Kidney capillary endothelial cell (primary cell): ENCODE data around the gene EPB41.
"Not testable (repeated sequence)": the region's sequence is repeated elsewhere in the genome, so short reads cannot be mapped to it uniquely, and the experiment has no call there.

Source experiments
- DNase-seq: peaks from one replicate; pipeline ENCODE4 v3.0.0-alpha.2; 2018; ENCODE audit warnings: low spot score

EPB41 gene

DNA sequence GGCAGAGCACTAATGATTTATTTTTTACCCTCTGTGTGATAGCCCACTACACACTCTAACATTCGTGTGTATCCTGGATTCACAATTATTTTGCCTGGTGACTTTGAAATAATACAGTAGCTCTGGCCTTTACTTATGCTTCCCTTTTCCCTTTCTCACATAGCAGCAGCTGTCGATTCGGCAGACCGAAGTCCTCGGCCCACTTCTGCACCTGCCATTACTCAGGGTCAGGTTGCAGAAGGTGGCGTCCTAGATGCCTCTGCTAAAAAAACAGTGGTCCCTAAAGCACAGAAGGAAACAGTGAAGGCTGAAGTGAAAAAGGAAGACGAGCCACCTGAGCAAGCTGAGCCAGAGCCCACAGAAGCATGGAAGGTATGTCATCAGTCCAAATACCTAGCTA lies 138.6 kb downstream of the EPB41 start:
- DNase-seq = no peak

DNA sequence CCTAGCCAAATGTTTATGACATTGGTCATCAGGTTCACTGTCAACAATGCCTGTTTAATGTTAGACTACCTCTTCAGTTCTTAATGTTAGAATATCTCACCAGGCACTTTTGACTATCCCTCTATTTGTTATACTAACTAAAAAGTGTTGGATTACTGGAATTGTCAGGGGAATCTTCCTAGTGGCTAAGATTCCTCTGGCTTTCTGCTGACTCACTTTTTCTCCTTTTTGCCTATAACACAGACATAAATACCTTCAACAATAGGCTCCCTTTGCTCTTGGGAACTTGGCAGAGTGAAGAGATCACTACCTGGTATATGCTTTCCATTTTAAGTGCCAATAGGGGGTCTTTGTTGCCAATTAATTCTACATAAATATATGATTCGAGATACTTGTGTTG lies 140.8 kb downstream of the EPB41 start:
- DNase-seq = no peak

DNA sequence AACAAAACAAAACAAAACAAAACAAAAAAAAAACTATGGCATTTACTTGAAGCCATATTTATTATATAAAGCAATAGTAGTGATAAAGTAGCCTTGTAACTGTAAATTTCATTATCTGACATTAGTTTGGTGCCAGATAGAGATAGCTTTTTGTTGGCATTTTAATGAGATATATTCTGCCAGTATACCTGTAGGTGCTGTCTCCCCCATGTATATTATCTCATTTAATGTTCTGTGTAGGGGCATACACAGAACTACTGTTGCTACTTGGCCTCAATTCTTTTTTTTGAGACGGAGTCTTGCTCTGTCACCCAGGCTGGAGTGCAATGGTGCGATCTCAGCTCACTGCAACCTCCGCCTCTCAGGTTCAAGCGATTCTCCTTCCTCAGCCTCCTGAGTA lies 141.9 kb downstream of the EPB41 start:
- DNase-seq = no peak

DNA sequence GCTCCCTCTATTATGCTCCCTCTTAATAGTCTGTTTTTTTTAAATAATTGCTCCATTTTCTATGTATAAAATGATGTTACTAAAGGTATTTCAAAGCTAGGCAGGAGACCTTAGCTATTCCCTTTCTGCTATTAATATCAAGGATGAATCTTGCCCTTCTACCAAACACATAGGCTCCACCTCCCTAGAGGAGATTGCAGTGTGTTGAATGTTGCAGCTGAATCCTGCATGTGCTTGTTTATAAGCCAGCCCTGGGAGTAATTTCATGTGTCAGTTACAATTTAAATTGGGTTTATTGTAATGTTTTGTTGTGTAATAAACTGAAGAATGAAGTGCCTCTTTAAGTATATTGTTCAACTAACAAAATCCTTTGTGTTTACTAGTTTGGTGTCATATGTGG lies 143.3 kb downstream of the EPB41 start:
- DNase-seq = no peak

DNA sequence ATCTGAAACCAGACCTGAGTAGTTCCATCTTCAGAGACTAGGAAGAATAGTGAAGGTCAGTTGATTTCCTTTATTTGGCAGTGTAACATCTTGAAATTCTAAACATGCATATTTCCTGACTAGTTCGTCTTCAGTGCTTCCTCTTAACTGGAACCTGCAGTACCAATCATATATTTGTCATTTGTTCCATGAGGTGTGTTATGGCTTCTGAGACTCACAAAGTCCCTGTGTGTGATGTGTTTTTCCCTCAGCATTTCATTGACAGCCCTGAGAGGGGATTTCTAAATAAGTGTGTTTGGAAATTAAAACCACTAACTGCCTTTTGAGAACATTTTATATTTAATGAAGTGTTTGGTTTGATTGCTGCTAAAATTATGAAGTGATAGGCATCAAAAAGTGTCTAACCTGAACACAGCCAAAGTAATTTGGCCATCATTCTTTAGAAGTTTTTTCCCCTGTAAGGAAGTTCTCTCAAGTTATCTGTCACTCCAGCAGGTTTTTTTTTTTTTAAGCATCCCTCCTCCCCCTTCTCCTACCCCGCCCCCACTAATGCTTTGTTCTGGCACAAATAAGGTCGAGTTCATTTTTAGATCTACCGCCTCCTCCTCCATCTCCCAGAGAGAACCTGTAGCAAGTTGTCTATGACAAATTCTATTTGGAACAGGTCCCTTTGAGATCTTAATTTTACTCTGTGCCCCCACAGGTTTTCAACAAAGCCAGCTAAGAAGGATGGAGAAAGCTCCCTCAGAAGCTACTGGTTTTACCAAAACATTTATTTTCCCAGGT lies 148.0 kb downstream of the EPB41 start:
- no peak for DNase-seq

DNA sequence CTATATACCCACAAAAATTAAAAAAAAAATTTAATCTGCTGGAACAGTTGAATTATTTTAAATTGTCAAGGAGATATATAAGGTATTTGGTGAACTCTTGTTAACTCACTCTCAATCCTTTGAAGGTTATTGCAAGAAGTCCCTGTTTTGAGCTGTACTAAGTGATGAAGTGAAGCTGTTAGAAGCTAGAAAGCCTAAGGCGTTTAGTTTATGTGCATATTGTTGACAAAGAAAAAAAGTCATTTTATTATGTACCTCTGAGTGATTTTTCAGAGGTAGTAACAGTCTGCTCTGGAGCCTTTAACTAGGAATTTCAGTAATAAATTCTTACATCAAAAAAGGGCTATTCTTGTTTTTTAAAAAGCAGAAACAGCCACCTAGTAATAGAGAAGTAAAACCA lies 149.7 kb downstream of the EPB41 start:
- DNase-seq = no peak

DNA sequence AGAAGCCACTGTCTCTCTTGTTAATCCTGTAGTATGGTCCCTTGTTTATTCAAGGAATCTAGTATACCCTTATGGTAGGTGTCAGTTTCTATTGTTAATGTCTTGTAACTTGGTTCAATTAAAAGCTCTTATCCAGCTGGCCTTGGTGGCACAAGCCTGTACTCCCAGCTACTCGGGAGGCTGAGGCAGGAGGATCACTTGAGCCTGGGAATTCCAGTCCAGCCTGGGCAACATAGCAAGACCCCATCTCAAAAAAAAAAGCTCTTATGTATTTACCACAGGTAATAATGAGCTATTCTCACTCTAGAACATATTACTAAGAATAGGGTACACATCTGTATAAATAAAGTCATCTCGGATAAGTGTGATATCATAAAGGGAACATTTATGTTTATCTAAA lies 162.8 kb downstream of the EPB41 start:
- no peak for DNase-seq

DNA sequence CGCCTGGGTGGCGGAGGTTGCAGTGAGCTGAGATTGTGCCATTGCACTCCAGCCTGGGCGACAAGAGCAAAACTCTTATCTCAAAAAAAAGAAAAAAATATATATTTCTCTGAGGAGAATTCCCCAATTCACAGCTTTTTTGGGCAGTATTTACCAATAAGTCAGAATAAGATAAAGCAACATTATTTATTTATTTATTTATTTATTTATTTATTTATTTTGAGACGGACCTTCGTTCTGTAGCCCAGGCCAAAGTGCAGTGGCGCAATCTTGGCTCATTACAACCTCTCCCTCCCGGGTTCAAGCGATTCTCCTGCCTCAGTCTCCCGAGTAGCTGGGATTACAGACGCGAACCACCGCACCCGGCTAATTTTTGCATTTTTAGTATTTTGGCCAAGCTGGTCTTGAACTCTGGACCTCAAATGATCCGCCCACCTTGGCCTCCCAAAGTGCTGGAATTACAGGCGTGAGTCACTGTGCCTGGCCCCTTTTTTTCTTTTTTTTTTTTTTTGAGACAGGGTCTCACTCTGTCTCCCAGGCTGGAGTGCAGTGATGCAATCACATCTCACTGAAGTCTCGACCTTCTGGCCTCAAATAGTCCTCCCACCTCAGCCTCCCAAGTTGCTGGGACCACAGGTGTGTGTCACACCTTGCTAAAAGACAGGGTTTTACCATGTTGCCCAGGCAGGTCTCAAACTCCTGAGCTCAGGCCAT lies 165.7 kb downstream of the EPB41 start:
- not testable (repeated sequence) for DNase-seq

DNA sequence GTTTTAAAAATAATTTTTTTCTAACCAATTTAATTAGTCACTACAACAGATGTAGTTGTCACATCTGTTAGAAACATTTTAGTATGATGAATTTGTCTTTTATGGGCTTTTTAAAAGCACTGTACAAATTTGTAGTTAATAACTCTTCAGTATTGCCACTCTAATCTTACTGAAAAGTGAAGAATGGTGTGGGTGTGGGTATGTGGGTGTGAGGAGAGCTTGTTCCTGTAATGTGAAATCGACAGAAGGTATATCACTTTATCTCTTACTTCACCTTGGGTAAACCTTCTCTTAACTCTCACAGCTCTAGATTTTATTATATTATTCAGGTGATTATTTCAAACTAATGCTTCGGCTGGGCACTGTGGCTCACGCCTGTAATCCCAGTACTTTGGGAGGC lies 166.8 kb downstream of the EPB41 start:
- DNase-seq = no peak

DNA sequence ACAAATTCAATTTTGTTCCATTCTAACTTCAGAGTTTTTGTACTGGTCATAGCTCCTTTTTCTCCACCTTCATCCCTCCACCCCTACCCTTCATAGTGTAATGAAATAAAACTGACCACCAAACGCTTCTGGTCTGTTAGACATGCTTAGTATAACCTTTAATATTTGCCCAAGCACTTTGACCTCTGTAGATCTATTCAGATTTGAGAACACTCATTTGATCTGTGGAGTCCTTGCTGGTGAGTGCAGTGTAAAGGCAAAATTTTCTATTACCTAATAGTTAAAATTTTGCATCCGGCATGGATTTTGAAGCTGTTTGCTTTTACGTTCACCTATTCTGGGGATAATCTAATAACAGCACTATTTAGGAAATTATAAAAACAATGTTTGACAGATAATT lies 168.2 kb downstream of the EPB41 start:
- DNase-seq = no peak

DNA sequence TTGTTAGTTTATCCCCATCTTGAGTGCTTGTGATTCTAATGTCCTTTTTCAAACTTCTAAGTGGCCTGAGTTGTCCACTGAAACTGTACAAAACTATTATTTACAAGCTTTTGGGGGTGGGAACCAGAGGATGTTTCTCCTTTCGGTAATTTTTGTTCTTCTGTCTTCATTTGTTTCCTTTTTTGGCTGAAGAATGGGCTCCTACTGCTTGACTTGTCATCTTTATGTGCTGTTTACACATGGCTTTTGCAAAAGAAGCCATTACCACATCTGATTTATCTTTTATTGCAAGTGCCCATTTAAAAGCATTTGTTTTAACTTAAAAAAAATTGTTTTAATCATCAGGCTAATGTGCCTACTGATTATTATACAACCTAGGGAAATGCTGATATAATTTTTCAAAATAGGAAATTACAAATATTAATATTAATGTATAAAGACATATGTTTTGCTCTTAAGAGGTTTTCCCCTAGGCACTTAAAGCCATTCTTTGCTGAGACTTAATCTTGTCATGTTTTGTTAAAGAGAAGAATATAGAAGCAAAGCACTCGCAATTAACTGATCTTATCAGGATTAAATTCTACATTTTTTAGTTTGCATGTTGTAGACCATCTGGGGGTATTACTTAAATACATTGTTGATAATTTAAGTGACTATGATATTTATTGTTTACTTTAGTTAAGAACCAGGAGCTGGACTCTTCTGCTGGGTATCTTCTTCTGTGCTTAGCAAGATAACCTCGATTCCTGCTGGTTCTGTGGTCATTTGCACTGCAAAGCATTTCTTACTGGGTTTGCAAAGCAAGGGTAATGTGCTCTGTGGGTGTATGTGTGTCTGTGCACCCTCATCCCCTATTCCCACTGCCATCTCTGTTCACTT lies 169.2 kb downstream of the EPB41 start:
- no peak for DNase-seq

DNA sequence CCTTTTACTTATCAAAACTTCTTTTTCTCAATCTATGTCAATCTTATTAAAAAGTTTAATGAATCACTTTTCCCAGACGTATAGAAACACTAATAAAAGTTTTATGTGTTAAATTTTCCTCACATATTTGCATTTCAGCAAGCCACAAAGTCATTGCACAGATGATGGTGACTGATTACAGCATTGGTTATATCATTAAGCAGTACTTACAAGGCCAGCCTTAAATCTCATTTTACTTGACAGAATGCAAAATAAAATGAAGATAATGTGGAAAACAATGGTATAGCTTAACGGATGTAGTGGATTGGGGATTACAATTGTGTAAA lies 169.8 kb downstream of the EPB41 start:
- no peak for DNase-seq

DNA sequence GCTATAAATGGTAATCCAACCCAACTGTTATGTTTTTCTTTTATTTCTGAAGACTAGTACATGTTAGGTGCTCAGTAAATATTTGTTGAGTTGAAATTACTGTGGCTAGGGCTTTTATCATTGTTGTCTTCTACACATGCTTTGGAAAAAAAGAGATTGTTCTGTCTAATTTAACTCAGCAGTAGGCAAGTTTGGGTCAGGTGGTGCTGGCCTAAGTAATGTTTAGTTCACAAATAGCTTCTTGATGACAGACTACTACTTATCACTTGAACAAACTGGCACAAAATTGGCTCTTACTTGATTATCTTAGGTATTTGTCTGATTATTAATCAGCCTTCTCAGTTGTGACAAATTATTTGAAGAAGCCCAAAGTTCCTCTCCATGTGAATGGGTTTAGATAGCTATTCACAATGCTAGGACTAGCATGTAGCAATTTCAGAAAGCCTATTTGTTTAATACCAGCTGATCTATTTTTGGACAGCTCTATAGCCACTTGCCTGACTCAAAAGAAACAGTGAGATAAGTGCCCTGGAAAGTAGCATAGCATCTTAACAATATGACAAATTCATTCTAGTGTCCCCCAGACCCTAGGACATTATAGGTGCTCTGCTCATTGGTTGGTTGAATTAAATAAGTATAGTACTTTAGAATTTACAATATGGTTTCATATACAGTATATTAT lies 176.7 kb downstream of the EPB41 start:
- DNase-seq = no peak

DNA sequence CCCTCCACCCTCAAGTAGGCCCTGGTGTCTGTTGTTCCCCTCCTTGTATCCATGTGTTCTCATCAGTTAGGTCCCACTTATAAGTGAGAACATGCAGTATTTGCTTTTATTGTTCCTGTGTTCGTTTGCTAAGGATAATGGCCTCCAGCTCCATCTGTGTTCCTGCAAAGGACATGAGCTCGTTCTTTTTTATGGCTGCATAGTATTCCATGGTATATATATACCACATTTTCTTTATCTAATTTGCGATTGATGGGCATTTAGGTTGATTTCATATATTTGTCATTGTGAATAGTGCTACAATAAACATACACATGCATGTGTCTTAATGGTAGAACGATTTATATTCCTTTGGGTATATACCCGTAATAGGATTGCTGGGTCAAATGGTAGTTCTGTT lies 178.3 kb downstream of the EPB41 start:
- not testable (repeated sequence) for DNase-seq

DNA sequence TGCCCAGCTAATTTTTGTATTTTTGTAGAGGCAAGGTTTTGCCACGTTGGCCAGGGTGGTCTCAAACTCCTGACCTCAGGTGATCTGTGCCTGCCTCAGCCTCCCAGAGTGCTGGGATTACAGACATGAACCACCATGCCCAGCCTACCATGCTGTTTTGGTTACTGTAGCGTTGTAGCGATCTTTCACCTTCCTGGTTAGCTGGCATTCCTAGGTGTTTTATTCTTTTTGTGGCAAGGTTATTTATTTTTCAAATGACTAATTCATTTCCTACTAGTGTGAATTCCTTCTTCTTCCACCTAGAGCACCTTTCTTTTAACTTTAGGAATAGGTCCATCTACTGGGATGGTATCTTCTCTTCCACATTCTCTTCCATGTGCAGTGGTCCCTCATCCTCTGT lies 180.1 kb downstream of the EPB41 start:
- no peak for DNase-seq

DNA sequence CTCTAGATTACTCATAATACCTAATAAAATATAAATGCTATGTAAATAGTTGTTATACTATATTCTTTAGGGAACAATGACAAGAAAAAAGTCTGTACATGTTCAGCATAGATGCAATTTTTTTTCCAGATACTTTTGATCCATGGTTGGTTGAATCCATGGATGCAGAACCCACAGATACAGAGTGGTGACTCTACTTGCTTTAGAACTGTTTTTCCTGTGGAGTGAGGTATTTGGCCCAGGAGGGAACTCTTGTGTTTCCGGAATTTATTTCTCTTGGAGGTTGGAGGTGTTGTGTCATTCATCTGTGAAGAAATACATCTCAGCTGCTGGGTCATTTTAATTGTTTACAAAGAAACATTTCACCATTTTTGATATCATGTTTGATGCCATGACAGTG lies 180.6 kb downstream of the EPB41 start:
- DNase-seq = no peak

DNA sequence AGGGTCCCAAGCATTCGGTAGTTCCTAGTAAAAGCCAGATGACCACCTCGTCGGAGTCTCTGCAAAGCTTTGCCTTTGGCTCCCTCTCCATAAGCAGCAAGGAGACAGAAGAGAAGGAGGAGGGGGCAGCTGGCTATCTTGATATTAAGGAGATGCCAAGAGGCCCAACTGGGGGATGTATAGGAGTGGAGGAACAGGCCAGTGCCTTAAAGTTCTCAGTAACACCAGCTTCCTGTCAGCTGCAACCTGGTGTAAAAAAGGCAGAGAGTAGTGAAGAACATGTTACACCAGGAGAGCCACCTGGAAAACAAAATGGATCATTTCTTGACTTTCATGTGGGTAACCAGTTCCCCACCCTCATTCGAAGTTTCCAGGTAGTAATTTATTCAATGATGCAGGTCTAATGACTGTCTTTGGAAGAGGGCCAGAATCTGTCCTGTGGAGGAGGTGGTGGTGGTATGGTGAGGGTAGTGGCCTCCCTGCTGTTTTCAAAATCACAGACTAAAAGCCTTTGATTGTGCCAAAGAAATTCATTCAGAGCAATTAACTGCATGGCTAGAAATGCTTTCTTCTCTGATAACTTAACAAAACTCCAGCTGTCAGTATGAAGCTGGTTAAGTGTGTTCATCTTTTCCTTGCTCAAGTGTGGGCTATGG lies 182.0 kb downstream of the EPB41 start:
- DNase-seq = no peak

DNA sequence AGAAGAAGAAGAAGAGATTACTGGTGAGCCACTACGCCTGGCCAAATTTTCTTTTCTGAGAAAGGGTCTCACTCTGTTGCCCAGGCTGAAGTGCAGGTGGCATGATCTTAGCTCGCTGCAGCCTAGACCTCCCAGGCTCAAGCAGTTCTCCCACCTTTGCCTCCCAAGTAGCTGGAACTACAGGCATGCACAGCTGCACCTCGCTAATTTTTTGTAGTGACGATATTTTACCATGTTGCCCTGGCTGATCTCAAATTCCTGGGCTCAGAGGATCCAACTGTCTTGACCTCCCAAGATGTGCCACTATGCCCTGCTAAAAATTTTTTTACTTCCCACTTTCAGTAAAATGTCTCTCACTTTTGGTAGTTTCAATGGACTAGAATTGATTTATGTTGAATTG lies 184.9 kb downstream of the EPB41 start:
- no peak for DNase-seq

DNA sequence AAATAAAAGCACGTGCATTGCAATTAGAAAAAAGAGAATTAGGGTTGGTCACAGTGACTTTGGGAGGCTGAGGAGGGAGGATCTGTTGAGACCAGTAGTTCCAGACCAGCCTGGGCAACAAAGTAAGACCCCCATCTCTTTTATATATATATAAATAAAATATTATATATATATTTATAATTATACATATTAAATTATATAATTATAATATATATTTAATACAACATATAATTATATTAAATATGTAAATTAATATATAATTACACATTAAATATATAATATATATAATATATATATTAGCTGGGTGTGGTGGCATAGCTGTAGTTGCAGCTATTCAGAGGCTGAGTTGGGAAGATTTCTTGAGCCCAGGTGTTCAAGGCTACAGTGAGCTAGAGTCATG lies 186.1 kb downstream of the EPB41 start:
- no peak for DNase-seq

DNA sequence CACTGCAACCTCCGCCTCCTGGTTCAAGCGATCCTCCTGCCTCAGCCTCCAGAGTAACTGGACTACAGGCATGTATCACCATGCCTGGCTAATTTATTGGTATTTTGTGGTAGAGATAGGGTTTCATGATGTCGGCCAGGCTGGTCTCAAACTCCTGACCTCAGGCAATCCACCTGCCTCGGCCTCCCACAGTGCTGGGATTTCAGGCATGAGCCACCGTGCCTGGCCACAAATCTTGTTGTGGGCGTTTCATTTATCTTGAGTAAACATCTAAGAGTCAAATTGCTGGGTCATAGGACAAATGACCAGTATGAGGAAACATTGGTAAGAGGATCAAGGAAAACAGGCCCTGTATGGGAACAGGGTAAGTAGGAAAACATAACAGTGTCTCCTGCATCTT lies 191.5 kb downstream of the EPB41 start:
- DNase-seq = no peak

DNA sequence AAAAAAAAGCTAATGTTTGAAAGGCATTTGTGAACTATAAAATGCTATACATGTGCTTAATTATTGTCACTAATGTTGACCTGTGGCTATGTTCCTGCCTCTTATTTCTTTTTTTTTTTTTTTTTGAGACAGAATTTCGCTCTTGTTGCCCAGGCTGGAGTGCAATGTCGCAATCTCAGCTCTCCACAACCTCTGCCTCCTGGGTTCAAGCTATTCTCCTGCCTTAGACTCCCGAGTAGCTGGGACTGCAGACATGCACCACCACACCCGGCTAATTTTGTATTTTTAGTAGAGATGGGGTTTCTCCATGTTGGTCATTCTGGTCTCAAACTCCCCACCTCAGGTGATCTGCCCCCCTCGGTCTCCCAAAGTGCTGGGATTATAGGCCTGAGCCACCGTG lies 193.7 kb downstream of the EPB41 start:
- DNase-seq = not testable (repeated sequence)
